Bronchial epithelial cell (primary cell): ENCODE measurements around the gene LSM11. TPM values are rescaled to one million over a fixed set of nuclear protein-coding genes. Genes with fewer than 3 reads are reported as not detected.

Experiments used
- DNase-seq: peaks from one replicate; pipeline ENCODE4 v3.0.0-alpha.2; 2010; ENCODE audit warnings: low read depth
- FAIRE-seq: peaks from 2 replicates; lab custom pipeline; 2011; peaks lifted over from hg19 to GRCh38; lab: Jason Lieb, UNC
- H3K27me3 ChIP-seq: 2 replicates; pipeline ENCODE4 v1.5.1; 2011; ENCODE audit warnings: low read length; ENCODE audit not compliant: control insufficient read depth, insufficient read depth
- H3K36me3 ChIP-seq: 2 replicates; pipeline ENCODE4 v1.5.1; 2011; ENCODE audit warnings: low read length; ENCODE audit not compliant: control insufficient read depth, insufficient read depth
- H3K4me3 ChIP-seq: 2 replicates; pipeline ENCODE4 v1.5.1; 2011; ENCODE audit warnings: mild to moderate bottlenecking, low read depth, low read length, control low read depth
- CTCF ChIP-seq: IDR thresholded peaks from 2 replicates; pipeline ENCODE4 v1.5.1; 2011; ENCODE audit warnings: mild to moderate bottlenecking, moderate library complexity, low read length, control low read depth, inconsistent platforms; ENCODE audit not compliant: insufficient read depth, severe bottlenecking
- total RNA-seq: library from RNA; depleted of rRNA; stranded (reverse); fragments of >200 nt; gene quantifications from 2 replicates; pipeline ENCODE4 v1.2.1, GENCODE V29; 2014

The LSM11 gene
- total RNA-seq, 1 donor from 2014 or later, result 4.5 TPM

DNA sequence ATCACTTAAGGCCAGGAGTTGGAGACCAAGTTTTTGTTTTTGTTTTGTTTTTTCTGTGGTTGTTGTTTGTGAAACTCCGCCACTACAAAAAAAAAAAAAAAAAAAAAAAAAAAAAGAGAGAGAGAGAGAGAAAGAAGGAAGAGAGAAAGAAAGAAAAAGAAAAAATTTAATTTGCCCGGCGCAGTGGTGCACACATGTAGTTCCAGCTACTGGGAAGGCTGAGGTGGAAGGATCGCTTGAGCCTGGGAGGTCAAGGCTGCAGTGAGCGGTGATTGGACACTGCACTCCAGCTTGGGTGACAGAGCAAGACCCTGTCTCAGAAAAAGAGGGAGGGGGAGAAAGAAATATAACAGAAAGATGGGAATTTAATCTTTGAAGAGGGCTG lies 11.4 kb upstream of the LSM11 start:
- Histone ChIP-seq H3K4me3 (no peak overlapping the region), H3K36me3 (peaks cover 9% of the 10 kb centered on the region), H3K27me3 (no peaks in the 10 kb centered on the region)
- no peak for FAIRE-seq
- TF ChIP-seq CTCF, result no peak
- no peak for DNase-seq

DNA sequence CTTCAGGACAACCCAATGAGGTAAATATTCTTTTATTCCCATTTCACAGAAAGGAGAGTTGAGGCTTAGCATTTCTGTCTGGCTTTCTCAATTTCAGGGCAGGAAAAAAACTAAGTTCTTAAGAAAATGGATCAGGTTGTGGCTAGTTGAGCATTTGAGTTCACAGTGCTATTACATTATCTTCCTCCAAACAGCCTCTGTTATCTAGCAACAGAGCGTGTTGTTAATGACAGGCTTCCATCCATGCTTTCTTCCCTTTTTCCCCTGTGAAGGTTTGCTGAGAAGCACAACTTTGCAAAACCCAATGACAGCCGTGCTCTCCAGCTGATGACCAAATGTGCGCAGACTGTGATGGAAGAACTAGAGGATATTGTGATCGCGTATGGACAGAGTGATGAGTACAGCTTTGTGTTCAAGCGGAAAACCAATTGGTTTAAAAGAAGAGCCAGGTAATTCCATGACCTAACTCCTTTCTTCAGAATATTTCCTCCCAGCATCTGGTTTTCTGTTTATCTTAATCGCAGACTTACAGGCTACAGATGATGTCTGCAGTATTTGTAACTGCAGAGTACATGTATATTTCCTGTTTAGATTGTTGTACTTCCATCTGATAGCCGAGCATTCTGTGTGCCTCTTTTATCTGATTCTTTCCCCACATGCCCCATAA lies 10.8 kb upstream of the LSM11 start:
- Histone ChIP-seq H3K36me3 (peaks cover 9% of the 10 kb centered on the region), H3K27me3 (no peaks in the 10 kb centered on the region), H3K4me3 (no peak overlapping the region)
- no peak for TF ChIP-seq CTCF
- DNase-seq (no peak), FAIRE-seq (no peak)

GRCh38 chr5:157734436-157734835 lies 9.1 kb upstream of the LSM11 start:
- FAIRE-seq, result no peak
- peaks cover 11% of the 10 kb centered on the region for H3K36me3 ChIP-seq

GRCh38 chr5:157735991-157736390 lies 7.5 kb upstream of the LSM11 start:
- H3K4me3 ChIP-seq, result no peak overlapping the region
- DNase-seq, result no peak
- no peak for TF ChIP-seq CTCF
- no peaks in the 10 kb centered on the region for H3K27me3 ChIP-seq
- peaks cover 11% of the 10 kb centered on the region for H3K36me3 ChIP-seq
- no peak for FAIRE-seq

More at GRCh38 chr5:157734436-157734835, 9.1 kb upstream of the LSM11 start:
- no peak for TF ChIP-seq CTCF
- DNase-seq, result no peak
- H3K27me3 ChIP-seq, result no peaks in the 10 kb centered on the region
- no peak overlapping the region for H3K4me3 ChIP-seq

- FAIRE-seq (no peak), DNase-seq (no peak)
- no peaks in the 10 kb centered on the region for H3K27me3 ChIP-seq
- TF ChIP-seq CTCF, result no peak
- H3K36me3 ChIP-seq, result peaks cover 7% of the 10 kb centered on the region
- no peak overlapping the region for H3K4me3 ChIP-seq
Measured at GRCh38 chr5:157739388-157740228, 3.9 kb upstream of the LSM11 start.
